H54 (cell line): ENCODE data around the gene LRP1B.

Source experiments
- DNase-seq: peaks from one replicate; pipeline ENCODE4 v3.0.0; 2011; ENCODE audit warnings: low spot score, mixed read lengths; ENCODE audit not compliant: insufficient read length
- FAIRE-seq: peaks from 3 replicates; lab custom pipeline; 2011; peaks lifted over from hg19 to GRCh38; lab: Jason Lieb, UNC
- POLR2A ChIP-seq: IDR thresholded peaks from 2 replicates; pipeline ENCODE4 v1.6.1; 2011; ENCODE audit warnings: low read depth, mild to moderate bottlenecking, low read length

Gene LRP1B

DNA sequence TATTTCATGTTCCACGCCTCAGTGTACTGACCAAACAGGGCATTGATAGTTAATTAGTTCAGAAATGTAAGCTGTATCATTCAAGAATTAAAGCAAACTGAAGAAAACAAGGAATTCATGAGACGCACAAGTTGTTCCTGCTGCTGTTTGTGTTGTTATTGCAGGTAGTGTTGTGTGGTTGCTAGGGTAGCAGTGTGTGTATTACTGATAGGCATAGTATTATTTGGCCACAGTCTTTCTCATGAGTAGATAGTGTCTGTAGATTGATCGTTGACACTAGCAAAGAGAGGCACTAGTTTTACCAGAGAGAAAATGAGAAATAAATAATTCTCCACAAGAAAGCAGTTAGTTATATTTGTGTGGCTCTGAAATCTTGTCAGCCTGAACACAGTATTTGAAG is 548.6 kb downstream of the LRP1B start:
- FAIRE-seq, result no peak
- no peak for TF ChIP-seq POLR2A
- no peak for DNase-seq

DNA sequence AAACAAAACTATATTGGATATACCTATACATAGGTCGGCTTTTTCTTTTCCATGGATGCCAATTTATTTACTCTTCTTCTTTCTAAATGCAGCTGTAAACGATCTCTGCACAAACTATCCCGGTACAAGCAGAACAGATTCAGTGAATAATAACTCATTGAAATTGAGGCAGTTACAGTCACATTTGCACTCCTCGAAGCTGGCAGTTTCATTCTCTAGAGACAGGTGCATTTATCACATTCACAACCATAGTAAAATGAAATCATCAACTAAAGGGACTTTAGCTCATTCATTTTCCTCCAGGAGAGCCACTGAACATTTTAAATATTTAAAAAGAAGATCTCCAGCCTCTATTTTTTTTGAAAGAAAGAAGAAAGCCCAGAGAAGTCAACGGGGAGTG is 551.7 kb downstream of the LRP1B start:
- no peak for DNase-seq
- no peak for TF ChIP-seq POLR2A
- no peak for FAIRE-seq

DNA sequence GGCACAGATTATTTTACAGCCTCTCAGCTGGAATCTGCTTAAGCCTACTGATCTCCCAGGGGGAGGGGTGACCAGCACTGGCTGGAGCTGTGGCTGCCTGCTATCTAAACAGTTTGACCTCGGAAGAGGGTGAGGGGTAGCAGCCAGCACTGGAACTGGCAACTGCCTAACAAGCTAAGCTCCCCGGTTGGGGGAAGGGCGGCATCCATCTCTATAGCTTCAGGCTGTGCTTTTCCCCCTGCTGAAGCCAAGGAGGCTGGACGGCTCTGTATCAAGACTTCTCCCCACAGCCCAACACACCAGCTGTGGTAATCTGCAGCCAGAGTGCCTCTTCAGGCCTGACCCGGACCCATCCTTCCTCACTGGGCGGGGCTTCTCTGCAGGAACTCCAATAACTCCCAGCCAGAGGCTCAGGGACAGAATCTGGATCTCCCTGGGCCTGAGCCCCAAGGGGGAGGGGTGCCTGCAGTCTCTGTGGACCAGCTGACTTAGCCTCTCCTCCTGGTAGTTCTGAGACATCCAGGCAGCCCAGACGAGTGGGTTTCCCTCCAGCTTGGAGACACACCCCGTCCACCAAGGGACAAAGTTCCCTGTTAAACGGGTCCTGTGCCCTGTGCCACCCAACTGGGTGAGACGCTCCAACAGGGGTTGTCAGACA is 560.2 kb downstream of the LRP1B start:
- no peak for TF ChIP-seq POLR2A
- FAIRE-seq (no peak), DNase-seq (no peak)

DNA sequence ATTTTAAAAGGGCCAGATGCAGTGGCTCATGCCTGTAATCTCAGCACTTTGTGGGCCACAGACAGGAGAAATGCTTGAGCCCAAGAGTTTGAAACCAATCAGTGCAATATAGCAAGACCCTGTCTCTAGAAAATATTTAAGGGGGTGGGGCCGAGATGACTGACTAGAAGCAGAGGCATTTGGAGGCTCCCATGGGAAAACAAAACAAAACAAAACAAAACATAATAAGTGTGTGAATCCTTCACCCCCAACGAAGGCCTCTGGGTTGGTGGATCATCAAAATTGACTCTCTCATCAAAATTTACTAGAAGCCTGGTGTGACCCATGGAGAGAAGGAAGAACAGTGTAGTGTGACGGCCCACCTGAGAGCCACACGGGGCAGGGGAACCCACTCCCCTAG is 560.9 kb downstream of the LRP1B start:
- TF ChIP-seq POLR2A, result no peak
- FAIRE-seq (no peak), DNase-seq (no peak)

DNA sequence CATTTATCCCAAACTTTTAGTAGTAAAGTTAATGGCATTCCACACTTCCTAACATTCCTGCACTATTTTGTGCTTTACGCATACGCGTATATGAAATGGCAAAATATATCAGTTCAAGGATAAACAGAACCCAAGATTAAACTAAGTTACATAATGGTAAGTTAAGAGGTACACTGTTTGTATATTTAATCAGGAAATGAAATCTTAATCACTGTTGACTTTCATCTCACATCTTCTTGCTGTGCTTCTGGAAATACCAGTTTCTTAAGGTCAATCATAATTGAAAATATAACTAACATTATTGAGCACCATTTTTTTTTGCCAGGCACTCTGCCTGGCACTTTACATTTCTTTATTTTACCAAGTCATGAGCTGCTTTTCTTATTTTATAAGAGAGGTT is 565.2 kb downstream of the LRP1B start:
- TF ChIP-seq POLR2A, result no peak
- FAIRE-seq (no peak), DNase-seq (no peak)

DNA sequence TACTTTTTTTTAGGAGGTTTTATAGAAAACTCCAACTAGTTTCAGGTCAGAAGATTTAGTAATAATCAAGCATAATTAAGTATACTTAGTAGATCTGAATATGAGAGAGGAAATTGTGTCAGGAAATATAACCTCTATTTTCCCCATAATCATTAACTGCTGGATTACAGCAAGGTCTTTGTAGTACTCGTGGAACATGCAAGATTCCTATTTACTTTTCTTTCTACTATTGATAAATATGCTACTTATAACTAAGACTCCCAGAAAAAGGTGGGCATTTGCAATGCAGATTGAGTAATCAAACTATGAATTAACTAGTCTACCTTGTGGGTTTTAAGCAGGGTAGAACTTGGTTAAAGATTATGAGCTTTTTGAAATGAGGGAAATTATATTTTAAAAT is 570.1 kb downstream of the LRP1B start:
- TF ChIP-seq POLR2A, result no peak
- no peak for FAIRE-seq
- no peak for DNase-seq

DNA sequence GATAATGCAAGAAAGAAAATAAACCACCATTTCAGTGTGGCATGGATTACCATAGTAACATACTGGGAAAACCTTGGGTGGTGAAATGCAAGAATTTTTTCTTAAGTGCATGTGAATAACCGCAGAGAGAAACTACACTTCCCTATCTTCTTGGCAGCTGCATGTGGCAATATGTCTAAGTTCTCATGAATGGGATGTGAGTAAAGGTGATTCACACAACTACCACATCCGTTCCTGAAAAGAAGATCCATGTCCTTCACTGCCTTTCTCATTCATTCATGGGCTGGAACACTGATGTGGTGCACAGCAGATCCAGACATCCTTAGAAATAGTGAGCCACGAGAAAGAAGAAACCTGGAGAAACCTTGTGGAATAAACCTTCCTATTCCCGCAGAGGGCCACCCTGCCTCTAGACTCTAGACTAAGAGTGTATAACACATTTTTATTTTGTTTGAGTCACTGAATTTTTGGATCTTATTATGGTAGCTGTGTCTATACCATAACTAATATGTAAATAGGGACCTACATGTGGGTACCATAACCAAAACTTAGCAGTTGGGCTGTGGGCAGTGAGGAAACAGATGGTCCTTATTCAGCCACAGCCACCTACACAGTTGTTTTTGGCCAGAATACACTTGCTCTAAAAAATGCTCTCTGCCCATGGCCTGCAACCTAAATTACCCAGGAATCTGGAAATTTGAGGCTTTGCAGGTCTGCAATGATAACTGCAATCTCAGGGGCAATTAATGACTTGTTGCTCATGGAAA is 573.3 kb downstream of the LRP1B start:
- DNase-seq, result peak; percentile 5
- no peak for TF ChIP-seq POLR2A
- peak; percentile 94 for FAIRE-seq

DNA sequence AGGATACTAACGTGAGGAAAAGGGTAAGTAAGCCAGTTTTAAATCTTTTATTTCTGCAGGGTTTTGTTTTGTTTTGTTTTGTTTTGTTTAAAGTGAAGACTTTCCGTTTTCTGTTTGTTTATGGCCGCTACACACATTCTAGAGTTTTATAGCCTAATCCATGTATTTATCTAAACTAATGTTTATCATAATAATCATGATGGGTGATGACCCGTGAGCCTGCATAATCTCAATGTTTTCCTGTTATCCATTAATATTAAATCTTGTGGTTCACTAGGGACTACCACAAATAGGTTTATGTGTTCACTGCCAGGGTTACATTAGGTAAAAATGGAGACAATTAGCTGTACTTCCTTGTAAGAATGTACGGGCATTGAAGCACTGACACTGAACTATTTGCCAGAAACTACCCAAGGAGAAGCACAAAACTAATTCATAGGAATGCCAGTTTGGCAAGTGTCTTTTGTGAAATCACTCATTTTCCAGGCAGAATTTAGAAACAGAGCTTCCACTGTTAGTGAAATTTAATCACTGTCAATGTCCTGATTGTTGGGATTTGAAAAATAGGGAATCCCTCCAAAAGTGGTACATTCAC is 574.8 kb downstream of the LRP1B start:
- FAIRE-seq (no peak), DNase-seq (no peak)
- TF ChIP-seq POLR2A, result no peak

DNA sequence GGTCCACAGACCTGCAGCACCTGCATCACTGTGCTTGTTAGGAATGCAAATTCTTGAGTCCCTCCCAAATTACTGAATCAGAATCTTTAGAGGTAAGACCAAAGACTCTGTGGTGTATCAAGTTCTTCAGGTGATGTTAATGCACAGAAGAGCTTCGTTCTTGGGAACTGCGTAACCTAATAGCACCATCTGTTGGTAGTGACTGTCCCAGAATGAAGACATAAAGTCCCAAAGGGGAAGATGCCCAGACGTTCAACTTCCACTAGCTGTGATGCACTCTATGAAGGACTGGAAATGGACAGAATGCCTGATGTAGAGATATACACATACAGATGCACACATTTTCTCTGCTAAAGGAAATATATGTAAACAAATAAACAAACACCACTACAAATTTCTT is 576.0 kb downstream of the LRP1B start:
- DNase-seq (no peak), FAIRE-seq (peak; percentile 92)
- no peak for TF ChIP-seq POLR2A

DNA sequence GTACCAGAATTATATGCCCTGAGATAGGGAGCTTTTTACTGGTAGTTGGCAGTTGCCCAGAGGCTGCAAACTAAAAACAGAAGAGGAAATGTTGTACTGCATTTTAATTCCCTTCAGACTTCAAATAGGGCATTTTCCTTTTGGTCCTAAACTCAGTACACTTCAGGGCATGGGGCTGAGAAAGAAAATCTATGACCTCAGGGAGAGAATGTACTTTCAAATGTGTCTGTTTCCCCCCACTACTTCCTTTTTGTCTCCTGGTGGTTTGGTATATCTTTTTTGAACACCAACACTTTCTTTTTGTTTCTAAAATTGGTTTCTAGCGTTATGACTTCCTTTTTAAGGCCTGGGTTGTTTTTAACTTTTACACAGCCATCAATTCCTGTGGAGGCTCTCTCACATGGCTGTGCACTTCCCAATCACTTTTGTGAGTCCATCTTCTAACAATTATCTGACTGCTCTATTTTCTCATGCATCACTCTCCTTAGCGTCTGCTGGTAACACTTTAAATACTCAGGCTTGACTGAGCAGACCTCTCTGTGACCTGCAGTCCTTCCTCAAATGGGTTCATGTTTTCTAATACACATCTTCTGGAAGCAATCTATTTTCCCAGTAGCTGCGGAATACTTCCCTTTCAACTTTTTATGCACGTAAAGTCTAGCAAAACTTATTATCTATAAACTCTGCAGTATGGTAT is 596.0 kb downstream of the LRP1B start:
- no peak for FAIRE-seq
- no peak for TF ChIP-seq POLR2A
- no peak for DNase-seq

DNA sequence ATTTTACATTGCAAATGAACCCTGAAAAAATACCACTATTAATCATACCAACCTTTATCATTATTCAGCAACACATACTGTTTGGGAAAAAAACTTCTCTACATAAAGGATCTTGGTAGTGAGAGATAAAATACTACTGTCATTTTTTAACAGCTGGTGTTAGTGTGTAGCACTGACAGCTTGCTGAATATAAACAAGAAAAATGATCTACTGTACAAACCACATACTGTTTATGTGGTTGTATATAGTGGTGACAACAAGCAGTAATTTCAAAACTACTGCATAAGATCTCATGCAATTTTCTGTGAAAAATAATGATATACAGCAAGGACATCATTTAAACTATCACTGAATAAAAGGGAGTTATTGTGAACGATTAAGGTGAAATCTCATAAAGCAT is 601.2 kb downstream of the LRP1B start:
- TF ChIP-seq POLR2A, result no peak

DNA sequence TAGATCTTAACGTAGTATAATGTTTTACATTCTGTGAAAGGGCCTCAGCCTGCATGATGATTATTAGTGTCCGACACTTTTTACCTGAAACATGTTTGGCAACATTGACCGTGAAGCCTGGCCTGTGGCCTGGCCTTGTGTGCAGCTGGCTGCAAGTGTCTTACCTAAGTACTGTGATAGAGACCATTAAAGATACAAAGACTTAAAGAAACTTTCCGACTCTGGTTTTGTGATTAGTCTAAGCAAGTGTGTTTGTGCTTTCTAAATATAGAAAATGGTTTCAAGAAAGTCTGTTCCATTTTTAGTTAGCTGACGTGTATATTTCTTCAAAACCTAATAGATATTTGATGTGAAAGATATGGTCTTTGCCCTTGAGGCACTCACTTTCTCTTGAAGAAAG is 601.8 kb downstream of the LRP1B start:
- TF ChIP-seq POLR2A, result no peak
- FAIRE-seq (no peak), DNase-seq (no peak)

More for the DNA sequence above, 601.2 kb downstream of the LRP1B start:
- no peak for FAIRE-seq
- no peak for DNase-seq

DNA sequence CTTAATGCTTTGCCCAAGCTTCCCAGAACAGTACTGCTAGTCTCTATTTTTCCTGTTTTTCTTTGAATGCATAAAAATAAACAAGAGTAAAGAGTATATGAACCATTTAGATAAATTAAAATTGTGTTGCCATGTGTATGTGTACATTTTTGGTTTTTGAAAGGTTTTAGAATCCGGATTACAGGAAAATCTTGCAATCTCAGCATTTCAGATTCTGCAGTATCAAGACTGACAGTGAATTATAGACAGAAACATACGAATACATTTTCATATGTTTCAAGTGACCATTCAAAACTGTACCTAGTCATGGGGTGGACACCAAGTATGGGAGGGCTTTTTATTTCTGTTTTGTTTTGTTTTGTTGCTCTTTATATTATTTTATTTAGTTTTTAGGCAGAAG is 604.1 kb downstream of the LRP1B start:
- FAIRE-seq, result no peak
- DNase-seq, result no peak
- TF ChIP-seq POLR2A, result no peak

DNA sequence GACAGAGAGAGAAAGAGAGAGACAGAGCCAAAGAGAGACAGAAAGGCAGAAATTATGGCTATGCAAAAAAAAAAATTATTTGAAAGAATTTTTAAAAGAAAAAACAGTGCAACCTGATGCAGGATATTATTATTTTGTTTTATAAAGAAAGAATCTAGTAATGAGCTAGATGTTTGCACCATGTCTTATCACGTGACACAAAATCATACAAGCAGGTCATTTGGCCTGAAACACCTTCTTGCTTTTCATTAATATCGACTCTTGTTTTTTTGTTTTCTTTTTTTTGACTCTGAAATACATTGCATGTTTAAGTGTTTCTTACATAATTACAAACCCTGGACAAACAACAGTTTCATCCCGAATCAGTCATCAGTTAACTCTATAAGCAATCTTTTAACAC is 606.0 kb downstream of the LRP1B start:
- TF ChIP-seq POLR2A, result no peak
- FAIRE-seq, result no peak

More for the DNA sequence above, 606.0 kb downstream of the LRP1B start:
- DNase-seq, result no peak
